ENCODE measurements around the gene DNASE2B. TPM values are rescaled to one million over a fixed set of nuclear protein-coding genes. Genes with fewer than 3 reads are reported as not detected.

Gene DNASE2B
- 1 to 10 TPM; 1.3 to 8.2 (median 2.9) TPM for total RNA-seq

GRCh38 chr1:84398175-84399155 lies at the start of gene DNASE2B:
Gene DNASE2B, plus strand, starts transcription at chr1:84398484. Its CDS starts 81 bp downstream, at chr1:84398565.
- TF ChIP-seq POLR2A (IDR thresholded peaks at IDR 0.05) (no peak), CTCF (IDR thresholded peaks at IDR 0.05 in 4 of 5, conservative IDR thresholded peaks at IDR 0.05 in 1 of 5) (no peak)

GRCh38 chr1:84348759-84349158 lies 49.5 kb upstream of the DNASE2B start:
- Histone ChIP-seq H3K27me3 (no peaks in the 10 kb centered on the region), H3K9me3 (no peaks in the 10 kb centered on the region), H3K4me3 (no peak overlapping the region), H3K4me1 (peaks cover 7 to 26% of the 10 kb centered on the region in 2 donors), H3K36me3 (no peaks in the 10 kb centered on the region), H3K27ac (no peak overlapping the region)
- ATAC-seq (no peak), DNase-seq (no peak)
- no peak for TF ChIP-seq CTCF (IDR thresholded peaks at IDR 0.05 in 4 of 5, conservative IDR thresholded peaks at IDR 0.05 in 1 of 5)
- no peak for TF ChIP-seq POLR2A (IDR thresholded peaks at IDR 0.05)
- in situ Hi-C loops (cut with MboI; ENCODE audit: low sequenced_read_pairs in 4 of 4), result no loop called here
- intact Hi-C loops (cut with DNase I; ENCODE audit: low total_unique reads), result no loop called here

More at GRCh38 chr1:84398175-84399155, at the start of gene DNASE2B:
- no peaks in the 10 kb centered on the region for H3K4me1 ChIP-seq
- DNase-seq, result no peak
- H3K36me3 ChIP-seq, result no peaks in the 10 kb centered on the region
- no peaks in the 10 kb centered on the region for H3K27me3 ChIP-seq
- in situ Hi-C loops (cut with MboI; ENCODE audit: low sequenced_read_pairs in 4 of 4), result no loop called here
- intact Hi-C loops (cut with DNase I; ENCODE audit: low total_unique reads), result no loop called here
- H3K9me3 ChIP-seq, result no peaks in the 10 kb centered on the region
- no peak for ATAC-seq
- H3K27ac ChIP-seq, result no peak within 1 kb of the TSS
- no peak within 1 kb of the TSS for H3K4me3 ChIP-seq

GRCh38 chr1:84350104-84350503 lies 48.2 kb upstream of the DNASE2B start:
- no peak for ATAC-seq
- H3K4me3 ChIP-seq, result no peak overlapping the region
- in situ Hi-C loops (cut with MboI; ENCODE audit: low sequenced_read_pairs in 4 of 4) (no loop called here), intact Hi-C loops (cut with DNase I; ENCODE audit: low total_unique reads) (no loop called here)
- H3K27ac ChIP-seq, result no peak overlapping the region
- H3K36me3 ChIP-seq, result no peaks in the 10 kb centered on the region
- H3K9me3 ChIP-seq, result no peaks in the 10 kb centered on the region
- peaks cover 7 to 24% of the 10 kb centered on the region in 2 donors for H3K4me1 ChIP-seq
- no peak for DNase-seq
- no peaks in the 10 kb centered on the region for H3K27me3 ChIP-seq
- TF ChIP-seq POLR2A (IDR thresholded peaks at IDR 0.05) (no peak), CTCF (IDR thresholded peaks at IDR 0.05 in 4 of 5, conservative IDR thresholded peaks at IDR 0.05 in 1 of 5) (no peak)

- TF ChIP-seq POLR2A (IDR thresholded peaks at IDR 0.05), result no peak
- TF ChIP-seq CTCF (IDR thresholded peaks at IDR 0.05 in 4 of 5, conservative IDR thresholded peaks at IDR 0.05 in 1 of 5), result no peak
- in situ Hi-C loops (cut with MboI; ENCODE audit: low sequenced_read_pairs in 4 of 4), result no loop called here
- no peaks in the 10 kb centered on the region for H3K27me3 ChIP-seq
- DNase-seq (no peak), ATAC-seq (no peak)
- intact Hi-C loops (cut with DNase I; ENCODE audit: low total_unique reads), result no loop called here
- no peaks in the 10 kb centered on the region for H3K36me3 ChIP-seq
- no peaks in the 10 kb centered on the region for H3K9me3 ChIP-seq
- H3K4me3 ChIP-seq, result no peak overlapping the region
- no peak overlapping the region for H3K27ac ChIP-seq
- peaks cover 7 to 20% of the 10 kb centered on the region in 2 donors for H3K4me1 ChIP-seq
Observed at GRCh38 chr1:84350550-84350949, 47.7 kb upstream of the DNASE2B start.
